Neural crest cell (in vitro differentiated cells): ENCODE results near the gene BGLAP. TPM values are rescaled to one million over a fixed set of nuclear protein-coding genes. Genes with fewer than 3 reads are reported as not detected.

Experiments used
- DNase-seq: peaks from one replicate; pipeline ENCODE4 v3.0.0; 2021; ENCODE audit warnings: low read depth, mixed read lengths, low spot score
- H3K27ac Mint-ChIP-seq: one replicate; pipeline ENCODE4 v1.8.0; 2021; ENCODE audit warnings: mild to moderate bottlenecking, mixed read lengths; ENCODE audit not compliant: unreplicated experiment
- H3K27me3 Mint-ChIP-seq: 2 replicates; pipeline ENCODE4 v1.8.0; 2021; ENCODE audit warnings: low read depth, mild to moderate bottlenecking, mixed read lengths
- H3K36me3 Mint-ChIP-seq: 2 replicates; pipeline ENCODE4 v1.8.0; 2021; ENCODE audit warnings: low read depth, mild to moderate bottlenecking, mixed read lengths
- H3K4me1 Mint-ChIP-seq: 2 replicates; pipeline ENCODE4 v1.8.0; 2021; ENCODE audit warnings: mixed read lengths
- H3K4me3 Mint-ChIP-seq: one replicate; pipeline ENCODE4 v1.8.0; 2021; ENCODE audit warnings: mild to moderate bottlenecking, mixed read lengths
- H3K9me3 Mint-ChIP-seq: 2 replicates; pipeline ENCODE4 v1.8.0; 2021; ENCODE audit warnings: mixed read lengths
- CTCF ChIP-seq: fragments of 200-600 bp; sonication (generic); conservative IDR thresholded peaks from 2 replicates; pipeline ENCODE4 v1.5.0; 2021; ENCODE audit warnings: antibody characterized with exemption, mild to moderate bottlenecking
- total RNA-seq: library from RNA; stranded (reverse); gene quantifications from 2 replicates; pipeline ENCODE4 v1.2.1, GENCODE V29; 2021

The BGLAP gene
- total RNA-seq, 1 donor from 2014 or later: 3.0 TPM

GRCh38 chr1:156263288-156263655, 21.3 kb downstream of the BGLAP start:
- no peak overlapping the region for H3K4me3 Mint-ChIP-seq
- H3K27me3 Mint-ChIP-seq: no peaks in the 10 kb centered on the region
- TF ChIP-seq CTCF: no peak
- peaks cover 11% of the 10 kb centered on the region for H3K4me1 Mint-ChIP-seq
- no peak overlapping the region for H3K27ac Mint-ChIP-seq
- no peak for DNase-seq
- no peaks in the 10 kb centered on the region for H3K9me3 Mint-ChIP-seq
- H3K36me3 Mint-ChIP-seq: peaks cover 46% of the 10 kb centered on the region

DNA sequence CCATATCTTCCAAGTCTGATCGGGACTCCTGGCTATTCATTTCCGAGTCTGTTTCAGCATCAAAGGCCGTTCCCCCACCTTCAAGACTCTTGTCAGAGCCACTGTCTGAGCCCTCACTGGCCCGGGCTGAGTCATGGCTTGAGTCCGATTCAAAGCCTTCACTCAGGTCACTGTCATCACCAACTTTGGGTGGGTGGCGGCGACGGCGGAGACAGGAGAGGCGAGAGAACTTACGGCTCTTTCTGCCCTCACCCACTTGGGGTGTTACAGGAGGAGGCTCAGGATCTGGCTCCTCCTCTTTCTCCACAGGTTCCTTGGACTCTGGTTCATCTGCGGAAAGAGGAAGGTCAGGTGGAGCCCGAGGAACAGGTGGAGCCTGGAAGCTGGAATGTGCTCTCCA, 24.1 kb downstream of the BGLAP start:
- TF ChIP-seq CTCF: no peak
- H3K4me1 Mint-ChIP-seq: peaks cover 3% of the 10 kb centered on the region
- no peak for DNase-seq
- no peak overlapping the region for H3K4me3 Mint-ChIP-seq
- H3K36me3 Mint-ChIP-seq: peaks cover 44% of the 10 kb centered on the region
- H3K27me3 Mint-ChIP-seq: no peaks in the 10 kb centered on the region
- H3K9me3 Mint-ChIP-seq: no peaks in the 10 kb centered on the region
- H3K27ac Mint-ChIP-seq: no peak overlapping the region

DNA sequence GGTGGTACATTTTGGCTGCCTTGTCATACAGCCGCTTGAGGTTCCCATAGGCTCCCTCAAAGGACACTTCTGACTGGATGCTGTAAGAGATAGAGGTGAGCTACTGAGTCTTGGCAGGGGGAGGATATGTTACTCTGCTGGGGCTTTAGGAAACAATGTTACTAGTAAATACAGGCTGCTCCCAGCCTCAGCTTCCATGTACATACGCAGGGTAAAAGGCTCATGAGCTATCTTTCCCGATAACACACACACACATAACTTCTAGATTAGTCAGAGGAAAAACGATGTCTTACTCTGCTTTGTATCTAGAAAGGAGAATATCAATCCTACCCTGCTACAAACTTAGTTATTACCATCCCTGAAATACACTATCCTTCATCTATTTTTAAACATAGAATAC, 26.4 kb downstream of the BGLAP start:
- DNase-seq: no peak
- no peak overlapping the region for H3K4me3 Mint-ChIP-seq
- H3K4me1 Mint-ChIP-seq: no peaks in the 10 kb centered on the region
- TF ChIP-seq CTCF: no peak
- no peaks in the 10 kb centered on the region for H3K27me3 Mint-ChIP-seq
- no peak overlapping the region for H3K27ac Mint-ChIP-seq
- H3K36me3 Mint-ChIP-seq: peaks cover 38% of the 10 kb centered on the region
- H3K9me3 Mint-ChIP-seq: no peaks in the 10 kb centered on the region

DNA sequence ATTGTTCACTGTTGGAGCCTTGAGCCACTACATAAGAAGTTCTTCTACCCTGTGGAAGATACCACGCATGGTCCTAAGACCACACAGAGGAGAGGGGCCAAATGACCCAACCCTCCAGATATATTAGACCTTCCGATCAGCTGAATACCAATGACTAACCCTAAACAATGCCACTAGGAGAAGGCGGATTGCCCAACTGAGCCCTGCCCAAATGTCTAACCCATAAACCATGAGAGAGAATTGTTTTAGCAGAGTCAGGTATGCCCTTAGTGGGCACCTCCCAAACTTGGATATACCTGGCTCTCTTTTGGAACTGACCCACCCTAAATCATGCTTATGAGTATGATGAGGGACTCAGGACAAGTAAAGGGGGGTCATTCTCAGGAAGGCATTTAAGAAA, 28.3 kb downstream of the BGLAP start:
- Mint-ChIP-seq H3K4me1 (no peaks in the 10 kb centered on the region), H3K4me3 (no peak overlapping the region), H3K36me3 (peaks cover 32% of the 10 kb centered on the region), H3K9me3 (no peaks in the 10 kb centered on the region), H3K27me3 (no peaks in the 10 kb centered on the region), H3K27ac (no peak overlapping the region)
- no peak for TF ChIP-seq CTCF
- DNase-seq: no peak

DNA sequence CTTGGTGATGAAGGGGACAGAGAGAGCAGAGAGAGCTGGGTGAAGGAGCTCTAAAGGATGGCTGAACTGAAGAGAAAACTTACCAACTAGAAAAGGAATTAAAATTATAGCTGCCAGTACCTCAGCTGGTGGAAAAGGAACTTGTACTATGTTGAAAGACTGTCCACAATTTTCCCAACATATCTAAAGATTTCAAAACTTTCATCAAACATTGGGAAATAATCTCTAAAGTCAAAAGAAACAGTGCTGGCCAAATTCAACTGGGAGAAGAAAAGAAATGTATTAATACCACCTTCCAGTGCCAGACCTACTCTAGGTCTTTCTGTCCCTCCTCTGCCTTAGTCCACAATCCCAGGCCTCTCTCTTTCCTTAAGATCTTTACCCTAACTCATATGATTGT, 34.5 kb downstream of the BGLAP start:
- Mint-ChIP-seq H3K4me1 (peaks cover 15% of the 10 kb centered on the region), H3K27me3 (no peaks in the 10 kb centered on the region), H3K4me3 (no peak overlapping the region), H3K36me3 (peaks cover 7% of the 10 kb centered on the region), H3K27ac (no peak overlapping the region), H3K9me3 (no peaks in the 10 kb centered on the region)
- no peak for TF ChIP-seq CTCF
- no peak for DNase-seq

DNA sequence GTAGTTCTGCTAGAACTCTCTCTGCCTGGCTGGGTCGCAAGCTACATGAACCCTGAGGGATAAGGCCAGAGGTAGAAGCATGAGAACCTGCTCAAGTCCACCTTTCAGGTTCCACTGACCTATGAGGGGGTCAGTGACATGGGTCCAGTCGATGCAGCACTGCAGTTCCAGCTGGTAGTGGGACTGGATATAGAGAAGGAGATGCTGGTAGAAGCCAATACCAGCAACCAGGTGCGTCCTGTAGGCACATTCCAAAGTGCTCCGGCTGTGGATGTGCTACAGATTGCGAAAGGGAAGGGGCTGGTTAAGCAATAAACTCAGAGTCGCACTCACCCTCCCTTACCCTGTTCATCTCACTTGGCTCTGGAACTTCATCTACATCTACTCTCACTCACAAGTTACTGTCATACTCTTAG, 35.0 kb downstream of the BGLAP start:
- H3K27ac Mint-ChIP-seq: no peak overlapping the region
- no peak overlapping the region for H3K4me3 Mint-ChIP-seq
- DNase-seq: no peak
- H3K9me3 Mint-ChIP-seq: no peaks in the 10 kb centered on the region
- no peak for TF ChIP-seq CTCF
- no peaks in the 10 kb centered on the region for H3K27me3 Mint-ChIP-seq
- peaks cover 7% of the 10 kb centered on the region for H3K36me3 Mint-ChIP-seq
- H3K4me1 Mint-ChIP-seq: peaks cover 18% of the 10 kb centered on the region
